Ovary (tissue), 3 donors: ENCODE results near the gene NXPH3.

Source experiments
- CTCF ChIP-seq, 3 donors: fragments of 450-650 bp in 2 of 3; fragments of 200-600 bp in 1 of 3; IDR thresholded peaks; one replicate each; pipeline versions ENCODE4 v1.5.1 to v1.8.0; 2016 to 2022; ENCODE audit warnings: antibody characterized with exemption in 3 of 3, mild to moderate bottlenecking in 1 of 3
- EP300 ChIP-seq: sonication (generic); formaldehyde crosslinking; IDR thresholded peaks from one replicate; pipeline ENCODE4 v1.6.1; 2017; ENCODE audit warnings: antibody characterized with exemption
- POLR2A ChIP-seq: fragments of 450-650 bp; IDR thresholded peaks from one replicate; pipeline ENCODE4 v1.6.1; 2017; ENCODE audit warnings: antibody characterized with exemption, mild to moderate bottlenecking, moderate library complexity
- donor health status: DM: no; HTN: no; CAD: no.

- TF ChIP-seq CTCF (IDR thresholded peaks at IDR 0.05): no peak
- no peak for TF ChIP-seq POLR2A
- no peak for TF ChIP-seq EP300
Measured at GRCh38 chr17:49554694-49555494, 20.8 kb upstream of the NXPH3 start.
